Endothelial cell of umbilical vein (primary cell): ENCODE results near the gene KCTD6. TPM values are rescaled to one million over a fixed set of nuclear protein-coding genes. Genes with fewer than 3 reads are reported as not detected.

ENCODE experiments used
- BruUV-seq: library from RNA; stranded (reverse); fragments of 400-500 nt; replicated peaks from 2 replicates; lab custom pipeline; 2021; lab: Mats Ljungman, UMichigan
- CTCF ChIA-PET: fragments of 300-600, 350-600 bp; sonication (Branson Sonifier 250); formaldehyde crosslinking; loops from one replicate; lab custom pipeline; 2021; ENCODE audit warnings: antibody characterized with exemption, inconsistent platforms; lab: Charles Lee
- POLR2A ChIA-PET: fragments of 300-600, 350-600 bp; sonication (Branson Sonifier 250); formaldehyde crosslinking; loops from one replicate; lab custom pipeline; 2021; ENCODE audit warnings: antibody characterized with exemption, inconsistent platforms; lab: Charles Lee
- DNase-seq: peaks from one replicate; pipeline ENCODE4 v3.0.0-alpha.2; 2011; ENCODE audit warnings: low read depth, low spot score
- FAIRE-seq: peaks from 2 replicates; lab custom pipeline; 2011; peaks lifted over from hg19 to GRCh38; lab: Jason Lieb, UNC
- H2AFZ ChIP-seq: 2 replicates; pipeline ENCODE4 v1.6.0; 2012; ENCODE audit warnings: low read depth, low read length, control low read depth, inconsistent platforms
- H3K27ac ChIP-seq: 2 replicates; pipeline ENCODE4 v1.5.1; 2011; ENCODE audit warnings: low read depth, mild to moderate bottlenecking, control low read depth, low read length, moderate library complexity; ENCODE audit not compliant: insufficient read depth
- H3K27me3 ChIP-seq, 2 experiments: 2 replicates each; pipeline versions ENCODE4 v1.6.0 to v1.6.1; 2011; ENCODE audit warnings: low read length in 2 of 2, mixed read lengths in 1 of 2; ENCODE audit not compliant: control insufficient read depth in 2 of 2, insufficient read depth in 2 of 2
- H3K36me3 ChIP-seq, 2 experiments: 2 replicates in 1 of 2; 3 replicates in 1 of 2; pipeline ENCODE4 v1.5.1; 2011; ENCODE audit warnings: low read length in 2 of 2, mild to moderate bottlenecking in 1 of 2, moderate library complexity in 1 of 2; ENCODE audit not compliant: control insufficient read depth in 2 of 2, insufficient read depth in 2 of 2; ENCODE audit errors: extremely low read depth in 1 of 2
- H3K4me1 ChIP-seq: 3 replicates; pipeline ENCODE4 v1.5.1; 2011; ENCODE audit warnings: mild to moderate bottlenecking, low read length; ENCODE audit not compliant: control insufficient read depth, insufficient read depth; ENCODE audit errors: extremely low read depth
- H3K4me2 ChIP-seq: 2 replicates; pipeline ENCODE4 v1.6.1; 2011; ENCODE audit warnings: low read length, control low read depth, mixed read lengths; ENCODE audit not compliant: insufficient read depth
- H3K4me3 ChIP-seq, 3 experiments: fragments of 200-600 bp in 1 of 3; sonication (generic), shearing (Covaris generic) in 1 of 3; replicated peaks in 1 of 3; 2 replicates each; pipeline ENCODE4 v1.5.1; 2011 to 2016; ENCODE audit warnings: control low read depth in 3 of 3, low read length in 3 of 3, mild to moderate bottlenecking in 2 of 3, inconsistent platforms in 1 of 3, low read depth in 1 of 3, moderate library complexity in 1 of 3; ENCODE audit not compliant: insufficient read depth in 1 of 3
- H3K79me2 ChIP-seq: 2 replicates; pipeline ENCODE4 v1.6.0; 2012; ENCODE audit warnings: low read length, inconsistent platforms; ENCODE audit not compliant: control insufficient read depth, insufficient read depth
- H3K9ac ChIP-seq: replicated peaks from 2 replicates; pipeline ENCODE3; 2011; ENCODE audit warnings: low read length, control low read depth; ENCODE audit not compliant: insufficient read depth; ENCODE audit errors: extremely low read depth
- H3K9me1 ChIP-seq: replicated peaks from 3 replicates; pipeline ENCODE4 v1.6.0; 2011; ENCODE audit warnings: mild to moderate bottlenecking, low read length; ENCODE audit not compliant: control insufficient read depth, insufficient read depth; ENCODE audit errors: extremely low read depth
- H3K9me3 ChIP-seq: replicated peaks from 2 replicates; pipeline ENCODE4 v1.5.1; 2012; ENCODE audit warnings: low read length, inconsistent platforms; ENCODE audit not compliant: control insufficient read depth, insufficient read depth
- H4K20me1 ChIP-seq: replicated peaks from 2 replicates; pipeline ENCODE3; 2011; ENCODE audit warnings: mild to moderate bottlenecking, low read length; ENCODE audit not compliant: control insufficient read depth, insufficient read depth; ENCODE audit errors: extremely low read depth
- EZH2 ChIP-seq: IDR thresholded peaks from 2 replicates; pipeline ENCODE4 v1.6.1; 2012; ENCODE audit warnings: borderline replicate concordance, low read depth, mild to moderate bottlenecking, moderate library complexity, low read length, inconsistent platforms; ENCODE audit not compliant: severe bottlenecking
- FOS ChIP-seq: IDR thresholded peaks from 2 replicates; pipeline ENCODE4 v1.6.1; 2011; ENCODE audit warnings: mild to moderate bottlenecking, low read length, moderate library complexity, borderline replicate concordance; ENCODE audit not compliant: insufficient read depth
- GATA2 ChIP-seq: IDR thresholded peaks from 2 replicates; pipeline ENCODE4 v1.7.0; 2011; ENCODE audit warnings: low read depth, mild to moderate bottlenecking, moderate library complexity, mixed read lengths, low read length; ENCODE audit not compliant: insufficient read length, insufficient read depth
- JUN ChIP-seq: IDR thresholded peaks from 2 replicates; pipeline ENCODE4 v1.6.1; 2011; ENCODE audit warnings: borderline replicate concordance, low read depth; ENCODE audit not compliant: insufficient read length, insufficient read depth
- MYC ChIP-seq: IDR thresholded peaks from one replicate; pipeline ENCODE4 v1.6.1; 2011; ENCODE audit warnings: mild to moderate bottlenecking, low read depth, low read length
- POLR2A ChIP-seq: IDR thresholded peaks from 2 replicates; pipeline ENCODE4 v1.6.1; 2012; ENCODE audit warnings: low read depth, mild to moderate bottlenecking, control low read depth, low read length
- POLR2AphosphoS5 ChIP-seq: IDR thresholded peaks from 2 replicates; pipeline ENCODE4 v1.6.1; 2012; ENCODE audit warnings: low read depth, mild to moderate bottlenecking, control low read depth, low read length, moderate library complexity; ENCODE audit not compliant: insufficient read depth
- dilution Hi-C: fragments of 300-500 bp; cut with MboI; formaldehyde crosslinking; loops from one replicate; pipeline ENCODE4 v1.15.0; 2019; ENCODE audit warnings: low sequenced_read_pairs; ENCODE audit not compliant: extremely low pct_ligation_motif_present
- intact Hi-C: fragments of 100-400 bp; cut with micrococcal nuclease; formaldehyde crosslinking; loops from one replicate; pipeline ENCODE4 v1.10.0; 2022
- polyA plus RNA-seq, 4 experiments: library from polyadenylated mRNA; depleted of rRNA in 3 of 4; stranded (reverse) in 3 of 4; unstranded in 1 of 4; fragments of >200 nt; gene quantifications; 2 replicates each; pipeline versions ENCODE4 v1.2.1 to v1.2.3, GENCODE V29; 2011 to 2012; ENCODE audit warnings: missing spikeins in 1 of 4
- total RNA-seq: library from RNA; stranded (reverse); gene quantifications from 2 replicates; pipeline ENCODE4 v1.2.3, GENCODE V29; 2021
- TF ChIP-seq, protein P1 (sequence below), 2 donors: IDR thresholded peaks; 1 replicate in 1 of 2; 2 replicates in 1 of 2; pipeline ENCODE4 v1.5.1; 2011; ENCODE audit warnings: low read length in 2 of 2, mild to moderate bottlenecking in 2 of 2, moderate library complexity in 2 of 2, control low read depth in 1 of 2, inconsistent platforms in 1 of 2, low read depth in 1 of 2; ENCODE audit not compliant: insufficient read depth in 1 of 2; ENCODE audit errors: extremely low read depth in 1 of 2
- TF ChIP-seq, protein P2 (sequence below): IDR thresholded peaks from 2 replicates; pipeline ENCODE4 v1.6.1; 2011; ENCODE audit not compliant: insufficient read depth, insufficient read length

KCTD6 gene
- total and polyA plus RNA-seq, 2 donors (not counting 3 experiments of a cell fraction or from before 2014, with no cell fraction given), result 6.4 TPM

- no peaks in the 10 kb centered on the region for H3K9me3 ChIP-seq
- H4K20me1 ChIP-seq, result no peaks in the 10 kb centered on the region
- no peak overlapping the region for H3K4me2 ChIP-seq
- H3K27ac ChIP-seq, result no peak overlapping the region
- intact Hi-C loops (loop anchor here (1.0 to 2.0 kb wide), 6 partner anchors 41 to 226 kb away; partner anchors contain the start of genes HTD2, PDHB and RPP14), dilution Hi-C loops (no loop called here)
- no peak for TF ChIP-seq EZH2
- TF ChIP-seq GATA2, result no peak
- TF ChIP-seq JUN, result no peak
- TF ChIP-seq FOS, result no peak
- TF ChIP-seq, protein P1, sequence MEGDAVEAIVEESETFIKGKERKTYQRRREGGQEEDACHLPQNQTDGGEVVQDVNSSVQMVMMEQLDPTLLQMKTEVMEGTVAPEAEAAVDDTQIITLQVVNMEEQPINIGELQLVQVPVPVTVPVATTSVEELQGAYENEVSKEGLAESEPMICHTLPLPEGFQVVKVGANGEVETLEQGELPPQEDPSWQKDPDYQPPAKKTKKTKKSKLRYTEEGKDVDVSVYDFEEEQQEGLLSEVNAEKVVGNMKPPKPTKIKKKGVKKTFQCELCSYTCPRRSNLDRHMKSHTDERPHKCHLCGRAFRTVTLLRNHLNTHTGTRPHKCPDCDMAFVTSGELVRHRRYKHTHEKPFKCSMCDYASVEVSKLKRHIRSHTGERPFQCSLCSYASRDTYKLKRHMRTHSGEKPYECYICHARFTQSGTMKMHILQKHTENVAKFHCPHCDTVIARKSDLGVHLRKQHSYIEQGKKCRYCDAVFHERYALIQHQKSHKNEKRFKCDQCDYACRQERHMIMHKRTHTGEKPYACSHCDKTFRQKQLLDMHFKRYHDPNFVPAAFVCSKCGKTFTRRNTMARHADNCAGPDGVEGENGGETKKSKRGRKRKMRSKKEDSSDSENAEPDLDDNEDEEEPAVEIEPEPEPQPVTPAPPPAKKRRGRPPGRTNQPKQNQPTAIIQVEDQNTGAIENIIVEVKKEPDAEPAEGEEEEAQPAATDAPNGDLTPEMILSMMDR (IDR thresholded peaks at IDR 0.05; ENCODE audit: extremely low read depth in 1 of 2, insufficient read depth in 1 of 2, low read depth in 1 of 2, low read length in 2 of 2), result no peak
- no peak for TF ChIP-seq MYC
- no peak for TF ChIP-seq POLR2AphosphoS5
- TF ChIP-seq POLR2A, result no peak
- TF ChIP-seq, protein P2, sequence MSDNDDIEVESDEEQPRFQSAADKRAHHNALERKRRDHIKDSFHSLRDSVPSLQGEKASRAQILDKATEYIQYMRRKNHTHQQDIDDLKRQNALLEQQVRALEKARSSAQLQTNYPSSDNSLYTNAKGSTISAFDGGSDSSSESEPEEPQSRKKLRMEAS, result no peak
- H3K36me3 ChIP-seq, result no peaks in the 10 kb centered on the region
- peaks cover 21% of the 10 kb centered on the region for H3K4me1 ChIP-seq
- H3K9ac ChIP-seq, result no peak overlapping the region
- DNase-seq (no peak), FAIRE-seq (no peak)
- CTCF ChIA-PET, result interaction anchor here (0.6 to 1.6 kb wide), 4 partner anchors 40 to 226 kb away, joined by 3 to 7 read pairs (median 5); partner anchors contain the start of genes HTD2, KCTD6, PDHB and RPP14
- no peak overlapping the region for H2AFZ ChIP-seq
- H3K4me3 ChIP-seq, result no peak overlapping the region
- no peaks in the 10 kb centered on the region for H3K27me3 ChIP-seq
- BruUV-seq, result no TSS peak
- no peaks in the 10 kb centered on the region for H3K79me2 ChIP-seq
- H3K9me1 ChIP-seq, result no peaks in the 10 kb centered on the region
- POLR2A ChIA-PET, result no interaction called here
Measured at GRCh38 chr3:58531956-58532355, 40.1 kb downstream of the KCTD6 start.
